HG02623 (cell line): ENCODE results near the gene CYP4F2.
"Not testable (repeated sequence)": the region's sequence is repeated elsewhere in the genome, so short reads cannot be mapped to it uniquely, and the experiment has no call there.

ENCODE experiments used
- ATAC-seq: cut with Tn5 transposase; IDR thresholded peaks from one replicate; pipeline ENCODE4 v1.9.1; 2021; ENCODE audit warnings: moderate library complexity; ENCODE audit not compliant: unreplicated experiment

Gene CYP4F2

GRCh38 chr19:15897738-15898276 is at the start of gene CYP4F2:
Gene CYP4F2 (minus strand): TSS chr19:15898074. CDS start chr19:15897611, 463 bp downstream.
- no peak for ATAC-seq

DNA sequence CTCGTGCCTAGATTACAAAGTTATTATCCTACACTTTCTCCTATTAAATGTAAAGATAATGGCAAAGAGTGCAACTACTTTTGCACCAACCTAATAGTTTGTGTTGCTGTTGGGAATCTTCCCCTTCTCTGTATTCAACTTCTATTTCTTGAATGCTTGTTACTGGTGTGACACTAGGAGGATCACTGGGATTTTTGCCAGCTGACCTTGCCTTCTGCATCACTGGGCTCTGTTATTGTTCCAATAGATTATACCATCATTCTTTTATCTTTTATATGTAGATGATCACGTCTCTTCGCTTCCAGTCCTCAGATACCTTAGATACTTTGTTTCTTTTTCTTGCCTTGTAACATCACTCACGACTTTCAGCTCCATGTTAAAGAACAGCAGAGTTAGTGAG is 47.4 kb upstream of the CYP4F2 start:
- no peak for ATAC-seq

- ATAC-seq, result no peak
Measured at GRCh38 chr19:15944401-15944800, 46.5 kb upstream of the CYP4F2 start.

- ATAC-seq, result no peak
Measured at GRCh38 chr19:15937771-15938170, 39.9 kb upstream of the CYP4F2 start.

DNA sequence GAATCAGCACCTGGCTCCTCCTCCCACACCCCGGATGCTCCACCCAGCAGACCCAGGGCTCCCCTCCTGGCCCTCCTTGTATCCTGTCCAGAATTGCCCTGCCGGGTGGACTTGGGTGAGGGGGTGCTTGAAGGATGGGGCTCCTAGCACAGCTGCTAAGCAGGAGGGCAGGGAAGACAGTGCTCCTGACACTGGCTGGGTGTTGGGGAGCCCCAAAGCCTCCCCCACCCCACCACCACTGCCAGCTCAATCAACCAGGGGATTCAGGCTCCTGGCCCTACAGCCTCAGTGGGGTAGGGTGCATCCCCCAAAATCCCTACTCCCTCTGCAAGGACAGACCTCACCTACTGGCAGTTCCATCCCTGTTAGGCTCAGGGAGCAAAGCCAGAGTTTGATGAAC is 39.1 kb upstream of the CYP4F2 start:
- ATAC-seq, result no peak

DNA sequence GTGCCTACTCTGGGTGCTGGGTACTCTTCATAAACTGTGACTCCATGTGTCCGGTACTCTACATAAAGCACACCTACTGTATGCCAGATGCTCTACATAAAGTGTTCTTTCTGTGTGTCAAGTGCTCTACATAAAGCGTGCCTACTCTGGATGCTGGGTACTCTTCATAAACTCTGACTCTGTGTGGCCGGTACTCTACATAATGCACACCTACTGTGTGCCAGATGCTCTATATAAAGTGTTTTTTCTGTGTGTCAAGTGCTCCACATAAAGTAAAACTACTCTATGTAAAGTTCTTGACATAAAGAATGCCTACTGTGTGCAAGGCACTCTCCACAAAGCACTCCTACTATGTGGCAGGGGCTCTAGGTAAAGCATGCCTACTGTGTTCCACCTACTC is 38.3 kb upstream of the CYP4F2 start:
- ATAC-seq, result no peak

DNA sequence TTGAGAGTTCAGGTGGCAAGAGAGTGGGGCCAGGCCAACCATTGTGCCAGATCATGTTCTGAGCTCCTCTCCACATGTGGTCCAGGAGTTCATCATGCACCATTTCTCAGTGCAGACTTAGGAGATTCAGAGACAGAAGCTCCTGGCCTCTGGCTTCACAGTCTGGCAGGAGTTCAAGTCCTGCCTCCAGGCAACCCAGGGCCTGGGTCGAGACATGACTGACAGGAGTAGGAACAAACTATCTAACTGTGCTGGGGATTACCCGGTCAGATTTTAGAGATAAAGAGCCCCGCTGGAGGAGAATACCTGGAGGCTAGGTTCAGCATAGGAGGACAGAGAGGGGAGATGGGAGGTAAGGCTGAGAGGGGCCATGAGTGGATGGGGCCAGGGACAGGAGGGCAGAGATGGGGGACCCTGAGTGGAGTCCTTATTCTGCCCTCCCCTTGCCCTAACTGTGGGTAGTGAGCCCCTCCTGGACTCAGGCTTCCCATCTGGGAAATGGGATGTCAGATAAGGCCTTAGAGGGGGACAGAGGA is 37.4 kb upstream of the CYP4F2 start:
- no peak for ATAC-seq

GRCh38 chr19:15934332-15935078 is 36.6 kb upstream of the CYP4F2 start, which contains the start of gene CYP4F11:
Gene CYP4F11 (minus strand): TSS chr19:15934529. CDS start chr19:15934408, 121 bp downstream.
- no peak for ATAC-seq

- not testable (repeated sequence) for ATAC-seq
Measured at GRCh38 chr19:15933761-15934331, 36.0 kb upstream of the CYP4F2 start.

DNA sequence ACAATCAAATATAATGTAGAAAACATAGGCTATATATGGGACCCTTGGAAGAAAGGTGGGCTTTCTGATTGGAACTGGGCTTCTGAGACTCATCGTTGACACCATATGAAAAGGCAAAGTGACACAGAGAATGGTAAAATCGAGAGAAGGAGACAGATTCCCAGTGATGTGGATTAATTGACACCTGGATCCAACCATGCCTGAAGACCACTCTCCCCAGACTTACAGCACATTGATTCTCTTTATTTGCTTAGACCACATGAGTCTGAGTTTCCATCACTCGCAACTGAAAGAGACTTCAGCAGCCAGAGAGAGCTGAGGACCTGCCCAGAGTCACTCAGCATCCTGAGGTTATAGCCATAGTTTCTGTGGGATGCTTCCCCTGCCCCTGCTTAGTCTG is 30.4 kb upstream of the CYP4F2 start:
- ATAC-seq, result no peak

DNA sequence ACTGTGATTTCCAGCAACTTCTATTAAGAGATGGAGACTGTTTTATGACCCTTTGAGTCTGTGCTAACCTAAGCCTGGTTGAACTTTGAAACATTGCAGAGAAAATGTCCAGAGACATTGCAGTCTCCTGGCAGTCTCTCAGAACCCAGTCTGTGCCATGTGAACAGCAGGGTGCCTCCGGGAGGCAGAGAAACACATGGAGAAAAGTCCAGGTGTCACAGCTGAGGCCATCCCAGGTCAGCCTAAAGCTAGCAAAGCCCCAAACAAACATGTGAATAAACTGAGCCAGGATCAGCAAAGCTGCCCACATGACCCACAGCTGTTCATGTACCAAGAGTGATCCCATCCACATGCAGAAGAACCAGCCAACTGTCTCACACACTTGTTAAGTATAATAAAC is 28.6 kb upstream of the CYP4F2 start:
- ATAC-seq, result no peak

- ATAC-seq, result no peak
Measured at GRCh38 chr19:15923702-15924101, 25.8 kb upstream of the CYP4F2 start.

- ATAC-seq, result no peak
Measured at GRCh38 chr19:15922021-15922420, 24.1 kb upstream of the CYP4F2 start.

DNA sequence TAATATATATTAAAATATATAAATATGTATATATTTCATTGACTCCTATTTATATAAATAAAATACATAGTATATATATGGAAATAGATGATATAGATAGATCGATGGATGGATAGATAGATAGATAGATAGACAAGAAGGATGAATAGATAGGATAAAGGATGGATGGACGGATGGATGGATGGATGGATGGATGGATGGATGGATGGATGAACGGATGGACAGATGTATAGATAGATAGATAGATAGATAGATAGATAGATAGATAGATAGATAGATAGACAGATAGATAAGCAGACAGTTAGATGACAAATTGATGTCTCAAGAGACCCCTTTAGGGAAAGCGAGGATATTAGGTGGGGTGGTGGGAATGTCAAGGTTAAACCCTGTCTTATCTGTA is 21.4 kb upstream of the CYP4F2 start:
- no peak for ATAC-seq

GRCh38 chr19:15915109-15915508 is 17.2 kb upstream of the CYP4F2 start:
- ATAC-seq, result no peak

GRCh38 chr19:15913830-15914229 is 16.0 kb upstream of the CYP4F2 start:
- ATAC-seq, result no peak

- no peak for ATAC-seq
Measured at GRCh38 chr19:15913384-15913783, 15.5 kb upstream of the CYP4F2 start.

GRCh38 chr19:15911599-15912235 is 13.8 kb upstream of the CYP4F2 start:
- no peak for ATAC-seq

GRCh38 chr19:15905026-15905425 is 7.2 kb upstream of the CYP4F2 start:
- no peak for ATAC-seq

- not testable (repeated sequence) for ATAC-seq
Measured at GRCh38 chr19:15902898-15903297, 5.0 kb upstream of the CYP4F2 start.

- ATAC-seq, result no peak
Measured at GRCh38 chr19:15902254-15902653, 4.4 kb upstream of the CYP4F2 start.

DNA sequence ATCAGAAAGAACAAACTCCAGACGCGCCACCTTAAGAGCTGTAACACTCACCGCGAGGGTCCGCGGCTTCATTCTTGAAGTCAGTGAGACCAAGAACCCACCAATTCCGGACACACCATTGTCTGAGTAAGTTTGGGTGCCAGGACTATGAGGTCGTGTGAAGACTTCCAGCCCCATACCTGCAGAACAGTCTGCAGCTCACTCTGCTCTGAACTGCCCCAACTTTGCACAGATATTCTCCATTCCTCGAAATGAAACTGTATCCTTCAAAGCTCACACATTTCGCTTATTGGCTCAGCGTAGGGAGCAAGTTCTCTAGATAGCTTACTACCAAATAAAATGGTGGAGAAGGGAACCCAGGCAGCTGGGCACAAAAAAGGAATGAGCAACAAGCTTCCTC is 2.6 kb upstream of the CYP4F2 start:
- no peak for ATAC-seq
